ENCODE data around the gene MBOAT2.

- TF ChIP-seq, protein P1, sequence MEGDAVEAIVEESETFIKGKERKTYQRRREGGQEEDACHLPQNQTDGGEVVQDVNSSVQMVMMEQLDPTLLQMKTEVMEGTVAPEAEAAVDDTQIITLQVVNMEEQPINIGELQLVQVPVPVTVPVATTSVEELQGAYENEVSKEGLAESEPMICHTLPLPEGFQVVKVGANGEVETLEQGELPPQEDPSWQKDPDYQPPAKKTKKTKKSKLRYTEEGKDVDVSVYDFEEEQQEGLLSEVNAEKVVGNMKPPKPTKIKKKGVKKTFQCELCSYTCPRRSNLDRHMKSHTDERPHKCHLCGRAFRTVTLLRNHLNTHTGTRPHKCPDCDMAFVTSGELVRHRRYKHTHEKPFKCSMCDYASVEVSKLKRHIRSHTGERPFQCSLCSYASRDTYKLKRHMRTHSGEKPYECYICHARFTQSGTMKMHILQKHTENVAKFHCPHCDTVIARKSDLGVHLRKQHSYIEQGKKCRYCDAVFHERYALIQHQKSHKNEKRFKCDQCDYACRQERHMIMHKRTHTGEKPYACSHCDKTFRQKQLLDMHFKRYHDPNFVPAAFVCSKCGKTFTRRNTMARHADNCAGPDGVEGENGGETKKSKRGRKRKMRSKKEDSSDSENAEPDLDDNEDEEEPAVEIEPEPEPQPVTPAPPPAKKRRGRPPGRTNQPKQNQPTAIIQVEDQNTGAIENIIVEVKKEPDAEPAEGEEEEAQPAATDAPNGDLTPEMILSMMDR (IDR thresholded peaks at IDR 0.05 in 4 of 5, conservative IDR thresholded peaks at IDR 0.05 in 1 of 5) = no peak
- no peak for TF ChIP-seq POLR2A (IDR thresholded peaks at IDR 0.05)
These were observed 155.0 kb downstream of the MBOAT2 start for GRCh38 chr2:8848328-8849100.
